HCT116 (cell line): ENCODE data around the gene YKT6. TPM values are rescaled to one million over a fixed set of nuclear protein-coding genes. Genes with fewer than 3 reads are reported as not detected.

ENCODE experiments used
- ATAC-seq: fragments of 200-7000 bp; cut with Tn5 transposase; 2 replicates; pipeline ENCODE4 v1.9.1; 2020; ENCODE audit warnings: mild to moderate bottlenecking, moderate library complexity
- BruUV-seq: library from RNA; stranded (reverse); fragments of 400-500 nt; replicated peaks from 2 replicates; lab custom pipeline; 2021; lab: Mats Ljungman, UMichigan
- CTCF ChIA-PET: fragments of 300-600 bp; sonication (Branson Sonifier 250); formaldehyde crosslinking; loops from one replicate; lab custom pipeline; 2021; ENCODE audit warnings: antibody characterized with exemption; lab: Charles Lee
- POLR2A ChIA-PET: fragments of 300-600, 350-600 bp; sonication (Branson Sonifier 250); formaldehyde crosslinking; loops from one replicate; lab custom pipeline; 2021; ENCODE audit warnings: antibody characterized with exemption; lab: Charles Lee
- RAD21 ChIA-PET, 2 experiments: fragments of 300-600 bp; sonication (Branson Sonifier 250); formaldehyde crosslinking; loops; one replicate each; lab custom pipeline; 2023; ENCODE audit warnings: low total read pairs in 2 of 2; ENCODE audit not compliant: uncharacterized antibody in 2 of 2, unreplicated experiment in 2 of 2, low non-redundant PET in 1 of 2; lab: Charles Lee
- DNase-seq: peaks from one replicate; pipeline ENCODE4 v3.0.0-alpha.2; 2010; ENCODE audit warnings: low read depth, low spot score
- H2AFZ ChIP-seq: fragments of 200-600 bp; shearing (Covaris generic), sonication (generic); 2 replicates; pipeline ENCODE4 v1.6.1; 2017; ENCODE audit warnings: low read depth, mixed run types, mixed read lengths, antibody characterized with exemption, low read length; ENCODE audit not compliant: poor library complexity, severe bottlenecking
- H3K27ac ChIP-seq: 2 replicates; pipeline ENCODE4 v1.5.1; 2012; ENCODE audit warnings: low read depth, low read length
- H3K27me3 ChIP-seq: fragments of 200-600 bp; sonication (generic); 2 replicates; pipeline ENCODE4 v1.6.1; 2016; ENCODE audit warnings: mixed run types, low read length, mixed read lengths; ENCODE audit not compliant: insufficient read depth
- H3K36me3 ChIP-seq, 2 experiments: fragments of 200-500 bp in 1 of 2; fragments of 200-600 bp in 1 of 2; sonication (Bioruptor generic) in 1 of 2; sonication (generic) in 1 of 2; 2 replicates each; pipeline versions ENCODE4 v1.5.1 to v1.6.1; 2014 to 2016; ENCODE audit warnings: low read length in 2 of 2, inconsistent platforms in 1 of 2, mixed read lengths in 1 of 2, mixed run types in 1 of 2; ENCODE audit not compliant: insufficient read depth in 2 of 2, control insufficient read depth in 1 of 2
- H3K4me1 ChIP-seq, 2 experiments: fragments of 200-600 bp in 1 of 2; sonication (generic) in 1 of 2; 2 replicates each; pipeline versions ENCODE4 v1.5.1 to v1.6.1; 2012 to 2017; ENCODE audit warnings: low read length in 2 of 2, inconsistent platforms in 1 of 2, mild to moderate bottlenecking in 1 of 2, mixed read lengths in 1 of 2, mixed run types in 1 of 2, moderate library complexity in 1 of 2; ENCODE audit not compliant: insufficient read depth in 2 of 2, control insufficient read depth in 1 of 2
- H3K4me2 ChIP-seq: fragments of 200-600 bp; sonication (generic); 2 replicates; pipeline ENCODE4 v1.6.1; 2017; ENCODE audit warnings: mixed run types, low read length, mixed read lengths
- H3K4me3 ChIP-seq, 2 experiments: fragments of 200-600 bp in 1 of 2; sonication (generic) in 1 of 2; replicated peaks in 1 of 2; 2 replicates each; pipeline ENCODE4 v1.5.1; 2011 to 2016; ENCODE audit warnings: low read length in 2 of 2, control low read depth in 1 of 2, low read depth in 1 of 2, mild to moderate bottlenecking in 1 of 2, mixed read lengths in 1 of 2, mixed run types in 1 of 2
- H3K79me2 ChIP-seq: fragments of 200-600 bp; sonication (generic); 2 replicates; pipeline ENCODE4 v1.6.1; 2017; ENCODE audit warnings: mild to moderate bottlenecking, mixed run types, low read length, moderate library complexity, mixed read lengths; ENCODE audit not compliant: insufficient read depth
- H3K9ac ChIP-seq: fragments of 200-600 bp; sonication (generic); 2 replicates; pipeline ENCODE4 v1.6.1; 2016; ENCODE audit warnings: low read length, mixed read lengths
- H3K9me2 ChIP-seq: fragments of 200-600 bp; sonication (generic), shearing (Covaris generic); 2 replicates; pipeline ENCODE4 v1.6.1; 2017; ENCODE audit warnings: mixed run types, mild to moderate bottlenecking, moderate library complexity; ENCODE audit not compliant: insufficient read depth
- H3K9me3 ChIP-seq, 2 experiments: fragments of 200-500 bp in 1 of 2; fragments of 200-600 bp in 1 of 2; sonication (Bioruptor generic) in 1 of 2; sonication (generic) in 1 of 2; 2 replicates each; pipeline ENCODE4 v1.6.1; 2014 to 2017; ENCODE audit warnings: low read length in 2 of 2, mixed read lengths in 2 of 2, inconsistent platforms in 1 of 2, low read depth in 1 of 2, mild to moderate bottlenecking in 1 of 2, mixed run types in 1 of 2, moderate library complexity in 1 of 2; ENCODE audit not compliant: control insufficient read depth in 1 of 2, insufficient read depth in 1 of 2
- H4K20me1 ChIP-seq: fragments of 200-600 bp; sonication (generic), shearing (Covaris generic); 2 replicates; pipeline ENCODE4 v1.6.1; 2017; ENCODE audit warnings: mixed run types, mild to moderate bottlenecking, moderate library complexity; ENCODE audit not compliant: insufficient read depth
- CBX3 ChIP-seq: IDR thresholded peaks from 2 replicates; pipeline ENCODE4 v1.6.1; 2012; ENCODE audit warnings: low read depth
- CEBPB ChIP-seq: IDR thresholded peaks from 2 replicates; pipeline ENCODE4 v1.6.1; 2012; ENCODE audit warnings: low read depth
- EZH2 ChIP-seq: fragments of 200-600 bp; sonication (generic); IDR thresholded peaks from 2 replicates; pipeline ENCODE4 v1.6.1; 2017; ENCODE audit warnings: antibody characterized with exemption, mixed run types
- MAX ChIP-seq: IDR thresholded peaks from 2 replicates; pipeline ENCODE4 v1.6.1; 2012
- POLR2AphosphoS5 ChIP-seq: IDR thresholded peaks from 2 replicates; pipeline ENCODE4 v1.6.1; 2011; ENCODE audit warnings: mild to moderate bottlenecking, low read depth, low read length, moderate library complexity
- SIN3A ChIP-seq: IDR thresholded peaks from 2 replicates; pipeline ENCODE4 v1.6.1; 2012; ENCODE audit warnings: low read depth
- SRF ChIP-seq: IDR thresholded peaks from 2 replicates; pipeline ENCODE4 v1.6.1; 2012; ENCODE audit warnings: low read depth
- TCF7L2 ChIP-seq: IDR thresholded peaks from 2 replicates; pipeline ENCODE4 v1.7.0; 2011; ENCODE audit warnings: borderline replicate concordance, inconsistent platforms; ENCODE audit not compliant: insufficient read depth, insufficient read length; ENCODE audit errors: extremely low read depth
- YY1 ChIP-seq: IDR thresholded peaks from 2 replicates; pipeline ENCODE4 v1.6.1; 2011; ENCODE audit warnings: low read length, low read depth, moderate library complexity, mild to moderate bottlenecking; ENCODE audit not compliant: insufficient replicate concordance; ENCODE audit errors: extremely low read depth
- ZFX ChIP-seq: fragments of 450-650 bp; IDR thresholded peaks from 2 replicates; pipeline ENCODE4 v1.6.1; 2017
- intact Hi-C: fragments of 100-400 bp; cut with micrococcal nuclease; formaldehyde crosslinking; loops from 2 replicates; pipeline ENCODE4 v1.10.0; 2022
- total RNA-seq: library from RNA; stranded (reverse); gene quantifications from one replicate; pipeline ENCODE4 v1.2.1, GENCODE V29; 2021; ENCODE audit not compliant: unreplicated experiment
- TF ChIP-seq, protein P1 (sequence below): IDR thresholded peaks from 2 replicates; pipeline ENCODE4 v1.6.1; 2012

YKT6 gene
- total RNA-seq, 1 experiment from 2014 or later = 84.8 TPM

DNA sequence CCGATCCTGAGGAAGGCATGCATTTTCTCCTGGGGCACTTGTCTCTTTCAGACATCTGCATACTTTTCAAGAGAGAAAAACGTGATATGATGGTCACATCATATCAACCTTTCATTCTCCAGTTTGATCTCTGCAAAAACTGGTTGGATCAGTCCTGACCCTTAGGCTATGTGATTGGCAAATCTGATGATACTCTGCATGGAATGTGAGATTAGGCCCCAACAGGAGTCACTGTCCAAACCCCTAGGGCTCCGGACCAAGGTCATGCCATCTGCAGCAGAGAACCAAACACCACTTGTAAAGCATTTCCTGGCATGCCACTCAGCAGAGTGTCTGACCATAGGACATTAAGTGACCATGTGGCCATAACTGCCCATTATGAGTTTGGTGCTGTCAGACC is 20.1 kb upstream of the YKT6 start:
- BruUV-seq = no TSS peak
- POLR2A ChIA-PET = no interaction called here
- RAD21 ChIA-PET = no interaction called here
- H3K9ac ChIP-seq = no peak overlapping the region
- DNase-seq (no peak), ATAC-seq (no peak)
- no peak overlapping the region for H3K4me3 ChIP-seq
- no peak overlapping the region for H3K27ac ChIP-seq
- H2AFZ ChIP-seq = no peak overlapping the region
- H3K79me2 ChIP-seq = no peaks in the 10 kb centered on the region
- H3K27me3 ChIP-seq = no peaks in the 10 kb centered on the region
- peaks cover 29 to 30% of the 10 kb centered on the region in 2 experiments for H3K4me1 ChIP-seq
- H4K20me1 ChIP-seq = no peaks in the 10 kb centered on the region
- H3K36me3 ChIP-seq = no peaks in the 10 kb centered on the region
- intact Hi-C loops = loop anchor here (5.0 kb wide), 1 partner anchor 33 kb away; no protein-coding TSS in a partner anchor
- H3K9me2 ChIP-seq = no peaks in the 10 kb centered on the region
- peaks cover 5 to 11% of the 10 kb centered on the region in 2 experiments; a peak in 2 of 4 replicates for H3K9me3 ChIP-seq
- TF ChIP-seq, protein P1, sequence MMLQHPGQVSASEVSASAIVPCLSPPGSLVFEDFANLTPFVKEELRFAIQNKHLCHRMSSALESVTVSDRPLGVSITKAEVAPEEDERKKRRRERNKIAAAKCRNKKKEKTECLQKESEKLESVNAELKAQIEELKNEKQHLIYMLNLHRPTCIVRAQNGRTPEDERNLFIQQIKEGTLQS = no peak
- TF ChIP-seq ZFX (no peak), SRF (no peak), MAX (no peak), CEBPB (no peak)
- no peak overlapping the region for H3K4me2 ChIP-seq
- CTCF ChIA-PET = no interaction called here

GRCh38 chr7:44182827-44183226 is 18.0 kb upstream of the YKT6 start:
- H3K9me2 ChIP-seq = no peaks in the 10 kb centered on the region
- peaks cover 5 to 11% of the 10 kb centered on the region in 2 experiments; a peak in 2 of 4 replicates for H3K9me3 ChIP-seq
- H3K79me2 ChIP-seq = no peaks in the 10 kb centered on the region
- no TSS peak for BruUV-seq
- no peak overlapping the region for H3K4me2 ChIP-seq
- TF ChIP-seq CBX3 (no peak), TCF7L2 (no peak), CEBPB (no peak), ZFX (no peak), SRF (no peak), EZH2 (no peak), POLR2AphosphoS5 (no peak), YY1 (no peak), SIN3A (no peak)
- no peak for DNase-seq
- H3K4me3 ChIP-seq = no peak overlapping the region
- H3K27me3 ChIP-seq = no peaks in the 10 kb centered on the region
- H3K27ac ChIP-seq = no peak overlapping the region
- POLR2A ChIA-PET = no interaction called here
- H3K36me3 ChIP-seq = no peaks in the 10 kb centered on the region
- no peaks in the 10 kb centered on the region for H4K20me1 ChIP-seq
- H3K9ac ChIP-seq = no peak overlapping the region
- H3K4me1 ChIP-seq = peaks cover 22 to 23% of the 10 kb centered on the region in 2 experiments
- intact Hi-C loops = loop anchor here (5.0 kb wide), 1 partner anchor 36 kb away; no protein-coding TSS in a partner anchor
- RAD21 ChIA-PET = no interaction called here
- CTCF ChIA-PET = no interaction called here
- ATAC-seq = no peak
- no peak overlapping the region for H2AFZ ChIP-seq
